ENCODE measurements around the gene KRT81. TPM values are rescaled to one million over a fixed set of nuclear protein-coding genes. Genes with fewer than 3 reads are reported as not detected.

KRT81 gene
- polyA plus RNA-seq, 3 donors, result not detected

GRCh38 chr12:52296572-52297215, 5.4 kb upstream of the KRT81 start:
- TF ChIP-seq CTCF (IDR thresholded peaks at IDR 0.05), result no peak
- H3K4me3 Mint-ChIP-seq, result peak overlapping the region in 1 of 2 donors; percentile 33
- no peaks in the 10 kb centered on the region for H3K79me2 ChIP-seq (ENCODE audit: insufficient read depth, low read length)
- H3K9me3 ChIP-seq (replicated peaks in 1 of 2; ENCODE audit: control insufficient read depth in 1 of 2, insufficient read depth in 1 of 2, low read length in 2 of 2), result no peaks in the 10 kb centered on the region
- 95% methylated on average over 4 of the region's 5 CpGs for WGBS (ENCODE audit: insufficient coverage)
- H3K27ac ChIP-seq (ENCODE audit: low read depth in 1 of 2, low read length in 2 of 2), result no peak overlapping the region
- H3K36me3 ChIP-seq (replicated peaks in 1 of 2; ENCODE audit: control insufficient read depth in 1 of 2, insufficient read depth in 2 of 2, low read length in 2 of 2), result no peaks in the 10 kb centered on the region
- no peaks in the 10 kb centered on the region for H4K20me1 ChIP-seq (ENCODE audit: insufficient read depth, low read length)
- peaks cover 23 to 32% of the 10 kb centered on the region in 2 donors for H3K4me1 ChIP-seq (ENCODE audit: control insufficient read depth in 1 of 2, insufficient read depth in 2 of 2, low read length in 2 of 2)
- no peak for DNase-seq
- H3K27ac Mint-ChIP-seq, result peak overlapping the region in 2 of 7 donors; percentile 52 to 65
- peaks cover 26 to 36% (median 33%) of the 10 kb centered on the region in 3 donors for H3K27me3 Mint-ChIP-seq (ENCODE audit: low read depth in 3 of 3)
- H3K36me3 Mint-ChIP-seq, result peaks cover 3 to 9% of the 10 kb centered on the region in 2 donors
- no peak overlapping the region for H3K4me3 ChIP-seq (replicated peaks in 1 of 3; ENCODE audit: low read depth in 2 of 3, low read length in 3 of 3)
- peaks cover 28 to 36% of the 10 kb centered on the region in 2 donors for H3K27me3 ChIP-seq (ENCODE audit: control insufficient read depth in 2 of 2, insufficient read depth in 2 of 2, low read length in 2 of 2)
- no peak overlapping the region for H3K9ac ChIP-seq (ENCODE audit: insufficient read depth, low read length, poor library complexity, severe bottlenecking)
- peaks cover 32% of the 10 kb centered on the region for H3K4me1 Mint-ChIP-seq
- peaks cover 0 to 6% (median 0%) of the 10 kb centered on the region in 7 donors for H3K9me3 Mint-ChIP-seq
- H3K4me2 ChIP-seq (replicated peaks; ENCODE audit: extremely low read depth, low read length, poor library complexity, severe bottlenecking), result no peak overlapping the region
- intact Hi-C loops (cut with micrococcal nuclease), result no loop called here
- H2AFZ ChIP-seq (ENCODE audit: insufficient read depth, low read depth, low read length, poor library complexity, severe bottlenecking), result no peak overlapping the region

- no peaks in the 10 kb centered on the region for H3K9me3 ChIP-seq (replicated peaks in 1 of 2; ENCODE audit: control insufficient read depth in 1 of 2, insufficient read depth in 1 of 2, low read length in 2 of 2)
- H3K36me3 Mint-ChIP-seq, result peaks cover 3 to 9% of the 10 kb centered on the region in 2 donors
Observed at GRCh38 chr12:52295663-52296062, 4.3 kb upstream of the KRT81 start.

More at GRCh38 chr12:52295663-52296062, 4.3 kb upstream of the KRT81 start:
- Mint-ChIP-seq H3K9me3 (peaks cover 0 to 6% (median 2%) of the 10 kb centered on the region in 7 donors), H3K27ac (peak overlapping the region in 4 of 7 donors; percentile 2 to 77 (median 61)), H3K4me1 (peaks cover 32% of the 10 kb centered on the region), H3K27me3 (ENCODE audit: low read depth in 3 of 3) (peaks cover 31 to 40% (median 34%) of the 10 kb centered on the region in 3 donors), H3K4me3 (peak overlapping the region in 1 of 2 donors; percentile 44)
- DNase-seq, result peak; percentile 50 to 63 (median 53)
- no peaks in the 10 kb centered on the region for H3K36me3 ChIP-seq (replicated peaks in 1 of 2; ENCODE audit: control insufficient read depth in 1 of 2, insufficient read depth in 2 of 2, low read length in 2 of 2)
- no peak overlapping the region for H3K27ac ChIP-seq (ENCODE audit: low read depth in 1 of 2, low read length in 2 of 2)
- H4K20me1 ChIP-seq (ENCODE audit: insufficient read depth, low read length), result no peaks in the 10 kb centered on the region
- intact Hi-C loops (cut with micrococcal nuclease), result no loop called here
- H2AFZ ChIP-seq (ENCODE audit: insufficient read depth, low read depth, low read length, poor library complexity, severe bottlenecking), result no peak overlapping the region
- no CpG with 5 or more reads among the region's 1 CpG for WGBS (ENCODE audit: insufficient coverage)
- no peak overlapping the region for H3K9ac ChIP-seq (ENCODE audit: insufficient read depth, low read length, poor library complexity, severe bottlenecking)
- H3K4me3 ChIP-seq (replicated peaks in 1 of 3; ENCODE audit: low read depth in 2 of 3, low read length in 3 of 3), result peak overlapping the region in 1 of 3 experiments; percentile 13
- TF ChIP-seq CTCF (IDR thresholded peaks at IDR 0.05), result no peak
- H3K4me1 ChIP-seq (ENCODE audit: control insufficient read depth in 1 of 2, insufficient read depth in 2 of 2, low read length in 2 of 2), result peaks cover 23 to 32% of the 10 kb centered on the region in 2 donors
- H3K27me3 ChIP-seq (ENCODE audit: control insufficient read depth in 2 of 2, insufficient read depth in 2 of 2, low read length in 2 of 2), result peaks cover 28 to 41% of the 10 kb centered on the region in 2 donors
- H3K79me2 ChIP-seq (ENCODE audit: insufficient read depth, low read length), result no peaks in the 10 kb centered on the region
- H3K4me2 ChIP-seq (replicated peaks; ENCODE audit: extremely low read depth, low read length, poor library complexity, severe bottlenecking), result peak overlapping the region; percentile 28

Measured in CD14-positive monocyte (primary cell).